GM21381 (cell line): ENCODE results near the gene ARHGEF10L.

ENCODE experiments used
- ATAC-seq: cut with Tn5 transposase; IDR thresholded peaks from one replicate; pipeline ENCODE4 v1.9.1; 2021; ENCODE audit warnings: mild to moderate bottlenecking, moderate library complexity; ENCODE audit not compliant: unreplicated experiment

The ARHGEF10L gene

DNA sequence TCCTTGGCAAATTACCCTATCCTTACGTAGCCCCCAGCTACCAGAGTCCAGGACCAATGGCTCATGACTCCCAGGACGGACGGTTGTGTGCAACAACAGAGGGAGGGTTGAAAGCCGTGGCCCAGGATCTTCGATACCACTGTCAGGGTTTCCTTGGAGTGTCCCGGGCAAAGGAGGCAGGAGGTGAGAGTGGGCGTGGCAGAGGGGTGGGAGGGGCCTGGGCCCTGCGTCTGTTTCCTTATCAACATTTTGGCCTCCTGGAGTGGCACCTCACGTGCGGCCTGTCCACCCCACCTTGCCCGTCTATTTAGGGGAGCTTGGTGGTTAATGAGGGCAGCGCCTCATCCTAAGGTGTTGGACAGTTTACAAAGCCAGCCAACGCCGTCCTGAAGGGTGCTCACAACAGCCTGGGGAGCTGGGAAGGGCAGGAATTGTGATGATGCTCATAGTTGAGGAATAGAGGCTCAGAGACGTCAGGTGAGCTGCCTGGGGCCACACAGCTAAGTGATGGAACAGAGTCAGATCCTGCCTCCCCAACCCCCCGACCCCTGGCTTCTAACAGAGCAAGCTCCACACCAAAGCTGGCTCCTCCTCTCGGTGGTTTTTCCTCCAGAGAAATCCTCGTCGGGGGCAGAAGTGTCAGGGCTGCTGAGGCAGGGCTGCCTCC, 17.4 kb upstream of the ARHGEF10L start:
- ATAC-seq, result no peak

DNA sequence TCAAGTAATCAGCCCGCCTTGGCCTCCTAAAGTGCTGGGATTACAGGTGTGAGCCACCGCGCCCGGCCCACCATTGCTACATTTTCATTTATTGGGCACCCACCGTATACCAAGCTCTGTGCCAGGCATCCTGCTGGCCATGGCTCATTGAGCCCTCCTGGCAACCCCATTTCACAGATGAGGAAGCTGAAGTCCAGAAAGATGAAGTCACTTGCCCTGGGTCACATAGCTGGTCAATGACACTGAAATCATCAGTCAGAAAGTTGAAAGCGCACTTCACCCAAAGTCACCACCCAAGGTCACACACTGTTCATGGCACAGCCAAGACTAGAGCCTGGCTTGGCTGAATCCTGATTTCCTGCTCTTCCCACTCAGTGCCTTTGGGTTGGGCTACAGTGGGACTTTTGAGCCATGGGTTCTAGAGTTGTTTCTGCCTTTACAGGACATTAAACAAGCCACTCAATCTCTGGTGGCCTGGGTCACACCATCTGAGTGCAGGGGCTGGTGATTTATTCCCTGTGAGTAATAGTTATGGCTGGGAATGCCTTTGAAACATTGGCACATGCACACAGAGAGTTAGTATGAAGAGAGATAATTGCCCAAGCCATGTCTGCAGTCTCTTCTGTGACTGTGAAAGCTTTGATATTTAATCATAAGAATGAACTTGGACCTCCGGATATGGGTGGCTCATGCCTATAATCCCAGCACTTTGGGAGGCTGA, 16.0 kb upstream of the ARHGEF10L start:
- ATAC-seq, result no peak

DNA sequence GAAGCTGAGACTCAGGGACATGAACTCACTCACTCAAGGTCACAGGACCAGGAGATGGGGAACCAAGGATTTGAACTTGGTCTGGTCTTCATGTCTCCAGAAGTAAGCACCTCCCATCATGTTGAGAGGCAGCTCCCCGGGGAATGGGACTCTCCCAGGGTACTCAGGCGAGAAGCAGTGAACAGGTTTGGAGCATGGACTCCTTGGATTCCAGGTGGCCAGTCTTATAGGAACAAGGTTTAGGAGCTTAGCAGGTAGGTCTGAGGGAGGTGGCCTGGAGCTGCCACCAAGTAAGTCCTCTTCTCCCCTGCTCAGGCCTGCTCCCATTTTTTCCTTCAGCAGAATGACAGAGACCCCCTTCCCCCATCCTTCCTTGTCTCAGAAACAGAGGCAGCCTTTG, 14.9 kb upstream of the ARHGEF10L start:
- ATAC-seq, result no peak

DNA sequence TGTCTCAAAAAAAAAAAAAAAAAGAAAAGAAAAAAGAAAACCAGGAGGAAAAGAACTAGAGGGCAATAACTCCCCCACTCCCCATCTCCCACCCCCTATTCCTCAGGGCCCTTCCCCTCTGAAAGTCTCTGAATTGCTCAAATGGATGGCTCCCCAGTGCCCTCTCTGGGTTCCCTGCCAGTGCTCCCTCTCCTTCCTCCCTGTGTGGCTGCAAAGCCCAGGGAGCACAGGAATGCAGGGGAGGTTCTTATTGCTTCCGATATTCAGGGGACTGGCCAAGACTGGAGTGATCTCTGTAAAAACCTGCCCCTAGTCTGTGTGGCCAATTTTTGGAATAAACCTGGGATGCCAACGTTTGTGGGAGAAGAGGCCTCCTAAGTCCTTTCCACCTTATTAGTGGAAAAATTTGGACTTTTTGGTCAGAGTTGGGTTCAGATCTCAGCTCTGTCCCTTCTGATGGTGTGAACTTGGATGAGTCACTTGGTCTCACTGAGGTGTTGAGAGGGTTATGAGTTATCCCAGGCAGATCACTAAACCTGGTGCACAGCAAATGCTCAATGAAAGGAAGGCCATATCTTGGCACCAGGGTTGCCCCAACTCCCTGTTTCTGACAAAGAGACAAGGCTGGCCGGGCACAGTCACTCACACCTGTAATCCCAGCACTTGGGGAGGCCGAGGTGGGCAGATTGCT, 13.4 kb upstream of the ARHGEF10L start:
- ATAC-seq, result no peak

DNA sequence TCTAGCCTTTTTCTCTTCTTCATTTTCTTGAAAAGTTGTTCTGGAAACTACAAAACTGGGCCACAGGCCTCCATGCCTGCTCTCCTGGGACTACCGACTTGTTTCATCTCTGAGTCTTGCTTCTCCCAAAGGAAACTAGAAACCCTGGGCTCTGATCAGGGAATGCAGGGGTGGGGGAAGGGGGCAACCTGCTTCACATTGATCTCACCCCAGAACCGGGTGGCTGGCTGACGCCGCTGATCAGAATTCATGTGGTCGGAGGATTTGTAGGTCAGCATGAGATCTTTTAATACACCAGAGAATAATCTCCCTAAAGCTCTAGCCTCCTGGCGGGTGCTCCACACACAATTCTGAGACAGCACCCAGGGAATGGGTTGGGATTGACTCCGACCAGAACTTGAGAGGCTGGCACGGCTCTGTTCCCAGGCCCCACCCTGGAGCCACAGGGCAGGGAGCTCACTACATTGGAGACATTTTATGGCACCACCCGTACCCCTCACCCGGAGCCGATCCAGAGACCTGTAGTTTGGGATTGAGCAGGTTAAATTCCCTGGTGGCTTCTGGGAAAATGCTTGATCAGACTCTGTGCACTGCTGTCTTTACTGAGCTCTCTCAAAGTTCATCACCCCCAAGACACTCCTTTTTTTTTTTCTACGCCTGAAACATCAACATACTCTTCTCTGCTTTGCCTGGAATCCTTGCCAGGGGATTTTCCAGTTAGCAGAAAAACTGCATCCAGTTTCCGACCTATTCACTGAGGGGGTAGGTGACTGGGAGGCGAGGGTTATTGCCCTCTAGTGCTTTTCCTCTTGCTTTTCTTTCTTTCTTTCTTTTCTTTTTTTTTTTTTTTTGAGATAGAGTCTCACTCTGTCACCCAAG, 12.2 kb upstream of the ARHGEF10L start:
- ATAC-seq, result no peak

DNA sequence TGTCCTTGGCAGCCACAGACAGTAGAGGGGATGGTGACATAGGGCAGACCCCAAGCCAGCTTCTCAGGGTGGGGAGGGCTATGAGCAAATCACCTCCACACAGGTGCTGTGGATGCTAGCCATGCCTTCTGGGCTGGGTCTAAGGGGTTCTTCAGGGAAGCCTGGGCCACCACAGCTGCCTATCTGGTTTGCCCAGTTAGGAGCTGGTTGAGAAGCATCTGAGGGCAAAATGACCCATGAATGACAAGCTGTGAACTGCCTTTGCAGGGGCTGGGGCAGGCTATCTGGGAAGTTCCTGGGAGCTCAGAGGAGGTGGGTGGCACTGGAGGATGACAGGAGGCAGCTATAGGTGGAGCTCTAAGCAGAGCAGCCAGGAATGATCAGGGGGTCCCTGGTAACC, 10.1 kb upstream of the ARHGEF10L start:
- no peak for ATAC-seq

DNA sequence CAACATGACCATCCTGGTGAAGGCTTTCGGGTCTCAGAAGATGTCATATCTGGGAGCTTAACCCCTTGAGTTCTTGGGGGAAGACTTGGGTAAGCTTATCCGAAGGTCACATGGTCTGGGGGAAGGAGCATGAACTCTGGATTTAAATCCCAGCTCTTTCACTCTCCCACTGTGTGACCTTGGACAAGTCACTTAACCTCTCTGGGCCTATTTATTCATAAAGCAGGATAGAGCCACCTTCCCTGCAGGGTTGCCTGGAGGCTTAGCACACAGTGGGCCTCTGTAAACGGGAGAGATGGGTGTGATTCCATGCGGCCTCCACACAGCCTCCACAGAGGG, 8.2 kb upstream of the ARHGEF10L start:
- ATAC-seq, result no peak

DNA sequence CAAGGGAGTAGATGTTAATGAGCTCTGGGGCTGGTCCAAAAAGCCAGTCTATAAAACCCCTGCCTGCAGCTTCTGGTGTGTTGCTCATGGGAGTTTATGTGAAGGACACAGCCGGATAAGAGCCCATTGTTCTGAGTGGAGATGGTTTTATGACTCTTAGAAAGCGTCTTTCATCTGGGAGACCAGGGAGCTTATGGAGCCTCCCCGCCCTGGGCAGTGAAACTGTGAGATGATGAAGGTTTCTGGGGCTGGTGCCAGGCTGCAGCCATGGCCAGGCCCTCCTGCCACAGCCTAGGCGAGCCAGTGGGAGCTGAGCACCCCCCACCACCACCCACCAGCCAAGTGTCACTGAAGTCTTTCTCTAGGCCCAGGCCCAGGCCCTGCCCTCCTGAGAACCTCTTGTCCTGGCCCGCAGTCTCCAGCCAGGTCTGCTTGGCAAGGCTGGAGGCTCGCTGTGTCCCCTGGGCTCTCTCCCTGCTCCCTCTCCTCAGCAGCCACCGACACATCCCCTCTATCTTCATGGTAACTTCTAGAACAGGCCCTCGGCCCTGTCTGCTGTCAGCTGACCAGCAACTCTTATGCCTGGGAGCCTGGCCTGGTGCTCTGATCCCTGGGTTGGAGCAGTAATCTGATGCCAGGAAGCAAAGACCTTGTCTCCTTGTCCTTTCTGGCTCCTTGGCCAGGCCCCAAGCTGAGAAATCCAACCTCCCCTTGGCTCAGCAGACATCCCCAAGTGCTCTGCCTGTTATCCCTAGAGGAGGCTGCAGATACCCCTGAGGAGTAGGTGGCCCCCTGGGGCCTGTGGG, 7.6 kb upstream of the ARHGEF10L start:
- ATAC-seq, result no peak

DNA sequence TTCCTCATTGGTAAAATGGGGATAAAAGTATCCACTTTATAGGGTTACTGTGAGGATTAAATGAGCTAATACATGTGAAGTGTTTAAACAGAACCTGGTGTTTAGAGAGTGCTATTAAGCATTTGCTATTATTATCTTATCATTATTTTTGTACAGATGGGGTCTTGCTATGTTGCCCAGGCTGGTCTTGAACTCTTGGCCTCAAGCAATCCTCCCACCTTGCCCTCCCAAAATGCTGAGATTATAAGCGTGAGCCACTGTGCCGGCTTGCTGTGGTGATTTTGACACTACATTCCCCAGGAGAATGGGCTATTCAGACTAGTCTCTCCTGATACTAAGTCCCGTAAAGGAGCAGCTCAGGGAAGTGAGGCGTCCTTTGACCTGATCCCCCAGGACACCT, 6.3 kb upstream of the ARHGEF10L start:
- ATAC-seq, result no peak

DNA sequence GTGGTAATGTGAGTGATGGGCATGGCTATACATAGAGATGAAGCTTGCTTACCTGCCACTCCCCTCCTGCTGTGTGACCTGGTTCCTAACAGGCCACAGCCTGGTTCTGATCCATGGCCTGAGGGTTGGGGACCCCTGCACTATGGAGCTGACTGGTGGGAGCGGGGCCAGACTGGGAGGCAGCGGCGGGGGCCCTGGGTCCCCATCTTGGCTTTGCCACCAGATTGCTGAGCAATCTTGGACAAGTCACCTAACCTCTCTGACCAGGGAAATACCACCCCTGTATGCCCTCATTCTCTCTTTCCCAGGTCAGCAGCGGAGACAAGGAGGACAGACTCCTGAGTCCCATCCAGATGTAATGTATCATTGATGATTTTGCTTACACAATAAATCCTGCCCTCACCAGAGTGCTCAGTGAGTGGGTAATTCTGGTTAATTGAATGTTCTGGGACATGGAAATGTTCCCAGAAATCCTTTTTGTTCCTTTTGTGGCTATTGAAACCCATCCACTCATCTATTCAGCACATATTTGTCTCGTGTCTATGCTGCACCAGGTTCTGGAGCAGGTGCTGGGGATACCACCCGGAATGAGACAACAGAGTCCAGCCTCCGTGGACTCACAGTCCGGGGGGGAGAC, 4.1 kb upstream of the ARHGEF10L start:
- no peak for ATAC-seq

DNA sequence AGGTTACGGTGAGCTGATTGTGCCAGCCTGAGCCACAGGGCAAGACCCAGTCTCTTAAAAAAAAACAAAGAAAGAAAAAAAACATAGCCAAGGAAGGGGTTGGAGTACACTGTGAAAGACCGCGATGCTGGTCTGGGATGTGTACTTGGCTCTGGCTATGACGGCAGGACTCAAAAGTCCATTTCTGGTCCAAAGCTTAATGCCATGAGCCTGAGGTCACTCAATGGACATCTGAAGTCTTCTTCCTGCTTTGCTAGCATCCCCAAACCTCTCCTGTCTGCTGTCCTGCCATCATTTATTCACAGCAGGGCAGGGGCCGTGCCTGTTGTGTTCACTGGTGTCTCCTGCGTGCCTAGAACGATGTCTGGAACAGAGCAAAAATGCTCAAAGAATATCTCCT, 1.5 kb upstream of the ARHGEF10L start:
- no peak for ATAC-seq

DNA sequence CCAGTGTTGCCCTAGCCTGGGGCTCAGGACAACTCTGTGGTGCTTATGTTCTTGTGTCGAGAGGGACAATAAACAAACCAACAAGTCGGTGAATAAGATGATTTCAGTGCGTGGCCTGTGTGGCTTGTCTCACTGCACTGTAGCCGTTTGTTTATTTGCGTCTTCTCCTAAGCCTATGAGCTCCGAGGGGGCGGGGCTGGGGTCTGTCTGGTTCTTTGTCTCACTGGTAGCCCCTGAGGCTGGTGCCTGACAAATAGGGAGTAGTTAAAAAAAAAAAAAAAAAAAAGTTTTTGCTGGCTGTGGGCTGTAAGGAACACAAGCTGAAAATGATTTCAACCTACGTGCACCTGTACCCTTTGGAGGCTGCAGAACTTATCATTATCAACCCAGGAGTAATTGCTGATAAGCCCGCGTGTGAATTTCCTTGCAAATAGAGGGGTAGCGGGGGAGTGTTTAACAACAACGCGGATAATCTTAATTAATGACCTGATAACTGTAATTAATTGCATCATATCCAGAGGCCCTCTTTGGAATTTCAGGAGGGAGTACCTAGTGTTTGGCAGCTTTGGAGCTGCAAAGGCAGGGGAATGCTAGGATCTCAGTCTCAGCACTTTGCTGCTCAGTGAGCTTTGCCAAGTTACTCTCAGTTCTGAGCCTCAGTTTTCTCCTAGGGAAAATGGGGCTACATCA, 925 bp upstream of the ARHGEF10L start:
- no peak for ATAC-seq

DNA sequence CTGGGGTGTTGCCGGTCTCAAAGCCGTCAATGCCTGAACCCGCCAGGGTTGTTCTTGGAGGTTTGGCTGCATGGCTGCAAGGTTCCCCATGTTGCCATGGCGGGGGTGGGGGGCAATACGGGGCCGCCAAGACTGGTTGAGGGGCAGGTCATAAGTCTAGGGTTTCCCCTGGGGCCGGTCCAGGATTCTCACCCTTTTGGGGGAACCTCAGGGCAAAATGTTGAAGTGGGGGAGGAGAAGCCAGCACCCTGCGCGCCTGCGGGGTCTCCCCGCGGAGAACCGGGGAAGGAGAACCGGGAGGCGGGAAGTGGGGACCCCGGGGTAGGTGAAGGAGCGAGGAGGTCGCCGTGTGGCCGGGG, 401 bp upstream of the ARHGEF10L start:
- ATAC-seq, result no peak

DNA sequence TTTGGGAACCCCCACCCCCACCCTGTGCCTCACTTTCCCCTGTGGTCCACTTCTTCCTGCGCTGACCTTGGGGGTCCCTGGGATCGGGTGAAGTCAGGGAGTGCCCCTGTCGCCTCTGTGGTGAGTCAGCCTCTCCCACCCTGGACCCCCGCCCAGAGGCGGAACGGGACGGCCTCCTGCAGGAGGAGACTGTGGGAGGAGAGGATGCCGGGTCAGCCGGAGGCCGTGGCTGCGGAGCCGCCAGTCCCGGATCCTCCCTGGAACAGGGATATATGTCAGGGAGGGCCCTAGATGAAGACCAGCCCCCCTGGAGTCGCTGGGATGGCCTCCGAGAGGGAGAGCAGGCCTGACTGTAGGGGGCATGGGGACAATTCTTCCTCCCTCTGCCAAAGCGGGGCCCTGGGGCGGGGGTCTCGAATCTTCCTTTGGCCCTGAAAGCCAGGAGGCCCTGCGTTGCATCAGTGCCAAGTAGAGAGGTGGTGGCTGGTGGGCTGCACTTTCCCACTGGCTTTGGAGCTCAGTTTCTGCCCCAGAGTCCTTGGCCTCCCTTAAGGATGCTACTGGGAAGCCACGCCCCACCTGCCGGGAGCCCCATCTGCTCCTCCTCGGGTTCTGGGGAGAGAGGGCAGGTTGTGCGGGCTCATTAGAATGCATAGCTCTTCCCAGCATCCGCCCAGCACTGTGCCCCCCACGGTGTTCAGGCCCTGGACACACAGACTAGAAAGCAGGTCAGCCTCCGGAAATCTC, 930 bp downstream of the ARHGEF10L start:
- ATAC-seq, result no peak

DNA sequence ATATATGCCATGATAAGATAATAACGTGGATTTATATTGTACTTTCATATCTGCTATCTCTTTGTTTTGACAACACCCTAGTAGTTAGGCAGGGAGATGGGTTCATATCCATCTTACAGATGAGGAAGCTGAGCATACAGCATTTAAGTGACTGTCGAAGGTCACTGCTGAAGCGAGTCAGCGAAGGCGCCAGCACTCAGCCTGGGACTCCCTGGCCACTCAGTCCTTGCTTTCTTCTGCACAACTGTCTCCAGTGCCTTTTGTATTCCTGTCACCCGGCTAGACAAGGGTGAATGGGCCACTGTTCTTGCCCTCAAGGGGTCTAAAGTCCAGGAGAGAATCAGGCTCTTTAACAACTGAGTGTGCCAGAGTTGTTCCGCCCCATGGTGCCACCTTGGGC, 3.1 kb downstream of the ARHGEF10L start:
- no peak for ATAC-seq

DNA sequence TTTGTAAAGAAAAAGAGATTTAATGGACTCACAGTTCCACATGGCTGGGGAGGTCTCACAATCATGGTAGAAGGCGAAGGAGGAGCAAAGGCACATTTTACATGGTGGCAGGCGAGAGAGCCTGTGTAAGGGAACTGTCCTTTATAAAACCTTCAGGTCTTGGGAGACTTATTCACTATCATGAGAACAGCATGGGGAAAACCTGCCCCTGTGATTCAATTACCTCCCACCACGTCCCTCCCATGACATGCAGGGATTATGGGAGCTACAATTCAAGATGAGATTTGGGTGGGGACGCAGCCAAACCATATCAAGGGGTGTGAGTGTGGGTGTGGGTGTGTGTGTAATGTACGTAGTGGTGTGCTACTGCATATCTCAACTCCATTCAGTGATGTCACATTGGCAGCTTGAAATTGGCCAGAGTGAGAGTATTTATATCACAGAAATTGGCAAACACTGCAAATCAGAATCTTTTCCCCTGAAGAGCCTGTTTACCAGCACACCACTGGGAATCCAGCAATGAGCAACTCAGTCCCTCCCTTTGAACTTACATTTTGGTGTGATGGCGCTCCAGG, 5.4 kb downstream of the ARHGEF10L start:
- ATAC-seq, result no peak

DNA sequence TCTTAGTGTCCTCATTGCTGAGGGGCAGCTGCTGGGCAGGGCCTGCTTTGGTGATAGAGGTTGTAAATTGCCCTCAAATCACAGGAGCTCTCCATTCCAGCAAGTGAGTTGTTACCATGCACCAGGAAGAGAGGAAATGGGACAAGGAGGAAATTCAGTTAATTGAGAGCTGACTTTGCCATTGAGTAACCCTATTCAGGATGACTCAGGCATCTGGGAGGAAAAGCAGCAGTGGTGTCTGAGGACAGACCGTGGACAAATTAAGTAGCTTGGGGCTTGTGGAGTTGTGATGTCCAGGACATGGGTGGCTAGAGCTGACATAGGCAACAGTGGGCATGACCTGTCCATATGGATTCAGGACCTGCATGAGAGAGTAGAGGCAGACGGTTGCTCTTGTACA, 5.9 kb downstream of the ARHGEF10L start:
- no peak for ATAC-seq

DNA sequence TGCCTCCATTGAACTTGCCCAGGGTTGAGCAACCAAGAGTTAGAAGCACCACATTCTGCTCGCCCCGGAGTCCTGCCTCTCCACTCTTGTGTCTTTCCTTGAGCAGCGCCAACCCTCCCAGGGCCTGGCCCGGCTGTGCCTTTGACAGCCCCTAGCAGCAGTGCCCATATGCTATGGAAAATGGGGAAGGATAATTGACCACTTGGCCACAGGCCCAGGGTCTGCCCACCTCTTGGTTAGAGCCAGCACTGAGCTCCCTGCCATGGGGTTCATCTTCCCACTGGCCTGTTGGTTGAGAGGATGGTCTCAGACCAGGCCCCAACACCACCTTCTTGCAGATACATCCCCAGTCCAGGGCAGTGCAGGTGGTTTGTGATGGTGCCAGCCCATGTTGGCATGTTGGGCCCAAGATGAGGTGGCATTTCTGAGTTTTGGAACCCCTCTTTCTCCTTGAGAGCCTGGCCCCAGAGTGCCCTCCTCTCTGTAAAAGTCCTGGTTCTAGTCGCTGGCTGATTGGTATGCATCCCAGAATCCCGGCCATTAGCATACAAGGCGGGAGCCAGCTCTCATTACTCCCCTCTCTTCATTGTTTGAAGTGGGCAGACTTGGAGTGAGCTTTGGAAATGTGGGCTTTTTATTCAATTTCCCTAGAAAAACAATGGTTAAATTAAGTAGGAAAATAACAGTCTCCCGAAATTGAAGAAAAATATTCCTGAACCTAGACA, 7.6 kb downstream of the ARHGEF10L start:
- ATAC-seq, result no peak
